H1 (cell line): ENCODE data around the gene HS1BP3. TPM values are rescaled to one million over a fixed set of nuclear protein-coding genes. Genes with fewer than 3 reads are reported as not detected.

Experiments
- EGR1 ChIP-seq: IDR thresholded peaks from 2 replicates; pipeline ENCODE4 v1.6.1; 2011; ENCODE audit warnings: low read depth, low read length, borderline replicate concordance
- EZH2 ChIP-seq: fragments of 200-600 bp; sonication (generic); IDR thresholded peaks from 2 replicates; pipeline ENCODE4 v1.7.1; 2012; ENCODE audit warnings: low read depth, mild to moderate bottlenecking, moderate library complexity, low read length, inconsistent platforms; ENCODE audit not compliant: severe bottlenecking
- NRF1 ChIP-seq: IDR thresholded peaks from 2 replicates; pipeline ENCODE4 v1.6.1; 2011; ENCODE audit warnings: mild to moderate bottlenecking, low read depth, low read length, improper control_type of control experiment
- RBBP5 ChIP-seq: IDR thresholded peaks from 2 replicates; pipeline ENCODE4 v1.7.1; 2012; ENCODE audit warnings: low read depth, mild to moderate bottlenecking, inconsistent platforms, low read length, moderate library complexity, borderline replicate concordance
- SUZ12 ChIP-seq: fragments of 200-600 bp; sonication (generic); IDR thresholded peaks from 2 replicates; pipeline ENCODE4 v1.6.1; 2012; ENCODE audit warnings: mild to moderate bottlenecking, inconsistent platforms, low read length, moderate library complexity, mixed read lengths
- polyA plus RNA-seq, 7 experiments: library from polyadenylated mRNA; depleted of rRNA in 3 of 7; stranded (reverse) in 5 of 7; unstranded in 2 of 7; fragments of >200 nt in 5 of 7; fragments of 200-250 nt in 2 of 7; gene quantifications; 1 replicate in 5 of 7; 2 replicates in 1 of 7; 4 replicates in 1 of 7; pipeline versions ENCODE4 v1.2.1 to v1.2.3, GENCODE V29; 2011 to 2013; ENCODE audit warnings: missing spikeins in 2 of 7, mixed read lengths in 2 of 7
- total RNA-seq: library from RNA; stranded (reverse); fragmentation: NEBNext Ultra II Directional; extraction: Animal tissue kit (Norgen Biotek cat#: 25700); gene quantifications from 2 replicates; pipeline ENCODE4 v1.2.1, GENCODE V29; 2021

HS1BP3 gene
- total and polyA plus RNA-seq, 2 of the 8 experiments (the other 6 are each of a cell fraction or from before 2014, with no cell fraction given): 11.1 to 11.3 TPM

GRCh38 chr2:20618886-20619521, 31.9 kb downstream of the HS1BP3 start (continued):
- TF ChIP-seq EGR1 (no peak), NRF1 (no peak), SUZ12 (no peak), EZH2 (no peak), RBBP5 (no peak)
